ENCODE results near the gene ARHGAP23. TPM values are rescaled to one million over a fixed set of nuclear protein-coding genes. Genes with fewer than 3 reads are reported as not detected.
A peak's percentile ranks its signal among the peaks of the same experiment; 100 is the strongest.
"Not testable (repeated sequence)": the region's sequence is repeated elsewhere in the genome, so short reads cannot be mapped to it uniquely, and the experiment has no call there.

The ARHGAP23 gene
- polyA plus RNA-seq, 3 donors = 0.03 to 0.21 (median 0.09) TPM

DNA sequence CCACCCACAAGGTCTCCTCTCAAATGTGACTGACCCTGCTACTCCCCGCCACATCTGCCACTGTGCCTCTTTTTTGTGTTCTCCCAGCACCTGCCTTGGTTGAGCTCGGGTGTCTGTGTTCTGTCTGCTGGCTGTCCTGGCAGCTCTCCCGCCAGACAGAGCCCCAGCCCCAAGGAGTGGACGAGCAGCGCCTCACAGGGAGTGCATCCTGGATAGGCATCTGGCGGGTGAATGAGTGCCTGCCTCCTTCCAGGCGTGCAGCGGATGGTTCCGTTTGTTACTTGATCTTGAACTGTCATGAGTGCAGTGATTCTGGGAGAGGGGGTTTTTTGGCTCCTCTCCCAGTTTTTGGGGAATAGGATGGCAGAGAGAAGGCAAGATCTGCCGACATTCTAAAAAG, 99.9 kb downstream of the ARHGAP23 start:
- H3K9ac ChIP-seq (ENCODE audit: insufficient read depth, low read length, poor library complexity, severe bottlenecking); H3K36me3 ChIP-seq (replicated peaks in 1 of 2; ENCODE audit: control insufficient read depth in 1 of 2, insufficient read depth in 2 of 2, low read length in 2 of 2); H3K9me3 Mint-ChIP-seq; intact Hi-C loops (cut with micrococcal nuclease); H3K27ac Mint-ChIP-seq; DNase-seq; H3K4me1 ChIP-seq (ENCODE audit: control insufficient read depth in 1 of 2, insufficient read depth in 2 of 2, low read length in 2 of 2); H3K79me2 ChIP-seq (ENCODE audit: insufficient read depth, low read length); H3K27ac ChIP-seq (ENCODE audit: low read depth in 1 of 2, low read length in 2 of 2); H3K27me3 ChIP-seq (ENCODE audit: control insufficient read depth in 2 of 2, insufficient read depth in 2 of 2, low read length in 2 of 2); H3K4me1 Mint-ChIP-seq; H3K4me3 ChIP-seq (replicated peaks in 1 of 3; ENCODE audit: low read depth in 2 of 3, low read length in 3 of 3); H3K9me3 ChIP-seq (replicated peaks in 1 of 2; ENCODE audit: control insufficient read depth in 1 of 2, insufficient read depth in 1 of 2, low read length in 2 of 2); H2AFZ ChIP-seq (ENCODE audit: insufficient read depth, low read depth, low read length, poor library complexity, severe bottlenecking); H3K36me3 Mint-ChIP-seq; H4K20me1 ChIP-seq (ENCODE audit: insufficient read depth, low read length); H3K4me2 ChIP-seq (replicated peaks; ENCODE audit: extremely low read depth, low read length, poor library complexity, severe bottlenecking): not testable (repeated sequence)
- 32% methylated on average over 9 of the region's 10 CpGs for WGBS (ENCODE audit: insufficient coverage)
- H3K4me3 Mint-ChIP-seq = peak overlapping the region in 1 of 2 donors; percentile 46
- peaks cover 12 to 37% (median 18%) of the 10 kb centered on the region in 3 donors for H3K27me3 Mint-ChIP-seq (ENCODE audit: low read depth in 3 of 3)

DNA sequence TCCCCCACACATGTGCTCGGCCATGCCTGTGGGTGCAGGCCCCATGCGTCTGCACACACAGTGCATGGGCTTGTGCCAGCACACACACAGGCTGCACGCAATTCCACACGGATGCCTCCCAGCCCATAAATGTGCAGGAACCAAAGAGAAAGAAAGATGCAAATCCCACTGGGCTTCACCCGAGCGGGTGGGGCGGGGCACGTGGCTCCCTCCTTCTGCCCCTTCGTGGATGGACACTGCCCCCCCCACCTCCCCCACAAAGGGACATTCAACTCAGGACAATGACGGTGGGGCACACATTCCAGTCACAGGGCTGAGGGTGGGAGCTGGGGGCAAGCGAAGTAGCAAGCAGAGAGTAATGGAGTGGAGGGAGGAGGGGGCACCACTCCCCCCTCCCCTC, 102.6 kb downstream of the ARHGAP23 start:
- peaks cover 13 to 38% (median 22%) of the 10 kb centered on the region in 3 donors for H3K27me3 Mint-ChIP-seq (ENCODE audit: low read depth in 3 of 3)
- DNase-seq; H3K4me3 ChIP-seq (replicated peaks in 1 of 3; ENCODE audit: low read depth in 2 of 3, low read length in 3 of 3); H3K36me3 ChIP-seq (replicated peaks in 1 of 2; ENCODE audit: control insufficient read depth in 1 of 2, insufficient read depth in 2 of 2, low read length in 2 of 2); H2AFZ ChIP-seq (ENCODE audit: insufficient read depth, low read depth, low read length, poor library complexity, severe bottlenecking); H3K79me2 ChIP-seq (ENCODE audit: insufficient read depth, low read length); H3K9me3 Mint-ChIP-seq; H3K9ac ChIP-seq (ENCODE audit: insufficient read depth, low read length, poor library complexity, severe bottlenecking); H3K27me3 ChIP-seq (ENCODE audit: control insufficient read depth in 2 of 2, insufficient read depth in 2 of 2, low read length in 2 of 2); H3K4me2 ChIP-seq (replicated peaks; ENCODE audit: extremely low read depth, low read length, poor library complexity, severe bottlenecking); H3K9me3 ChIP-seq (replicated peaks in 1 of 2; ENCODE audit: control insufficient read depth in 1 of 2, insufficient read depth in 1 of 2, low read length in 2 of 2); H3K27ac Mint-ChIP-seq; H4K20me1 ChIP-seq (ENCODE audit: insufficient read depth, low read length); H3K36me3 Mint-ChIP-seq; H3K27ac ChIP-seq (ENCODE audit: low read depth in 1 of 2, low read length in 2 of 2); H3K4me1 Mint-ChIP-seq; intact Hi-C loops (cut with micrococcal nuclease); H3K4me1 ChIP-seq (ENCODE audit: control insufficient read depth in 1 of 2, insufficient read depth in 2 of 2, low read length in 2 of 2): not testable (repeated sequence)
- H3K4me3 Mint-ChIP-seq = peak overlapping the region in 1 of 2 donors; percentile 54
- 100% methylated on average over 2 of the region's 11 CpGs for WGBS (ENCODE audit: insufficient coverage)

- H2AFZ ChIP-seq (ENCODE audit: insufficient read depth, low read depth, low read length, poor library complexity, severe bottlenecking); H3K4me3 Mint-ChIP-seq; H3K27ac Mint-ChIP-seq; H3K36me3 Mint-ChIP-seq; H3K9me3 Mint-ChIP-seq; H3K36me3 ChIP-seq (replicated peaks in 1 of 2; ENCODE audit: control insufficient read depth in 1 of 2, insufficient read depth in 2 of 2, low read length in 2 of 2); H3K27me3 ChIP-seq (ENCODE audit: control insufficient read depth in 2 of 2, insufficient read depth in 2 of 2, low read length in 2 of 2); H3K27ac ChIP-seq (ENCODE audit: low read depth in 1 of 2, low read length in 2 of 2); intact Hi-C loops (cut with micrococcal nuclease); H3K4me1 ChIP-seq (ENCODE audit: control insufficient read depth in 1 of 2, insufficient read depth in 2 of 2, low read length in 2 of 2); H3K4me1 Mint-ChIP-seq; H3K4me3 ChIP-seq (replicated peaks in 1 of 3; ENCODE audit: low read depth in 2 of 3, low read length in 3 of 3); H3K9ac ChIP-seq (ENCODE audit: insufficient read depth, low read length, poor library complexity, severe bottlenecking); H3K4me2 ChIP-seq (replicated peaks; ENCODE audit: extremely low read depth, low read length, poor library complexity, severe bottlenecking); H3K79me2 ChIP-seq (ENCODE audit: insufficient read depth, low read length); H3K9me3 ChIP-seq (replicated peaks in 1 of 2; ENCODE audit: control insufficient read depth in 1 of 2, insufficient read depth in 1 of 2, low read length in 2 of 2); H4K20me1 ChIP-seq (ENCODE audit: insufficient read depth, low read length); DNase-seq: not testable (repeated sequence)
- WGBS (ENCODE audit: insufficient coverage) = 97% methylated on average over 7 of the region's 11 CpGs
- peaks cover 14 to 44% (median 27%) of the 10 kb centered on the region in 3 donors for H3K27me3 Mint-ChIP-seq (ENCODE audit: low read depth in 3 of 3)
Measured at GRCh38 chr17:38531761-38532160, 103.5 kb downstream of the ARHGAP23 start.
